Measurements from ENCODE around the gene PXMP4.
"Not testable (repeated sequence)": the region's sequence is repeated elsewhere in the genome, so short reads cannot be mapped to it uniquely, and the experiment has no call there.

Gene PXMP4

GRCh38 chr20:33704197-33704924 is 15.7 kb downstream of the PXMP4 start:
- DNase-seq (ENCODE audit: low read depth in 1 of 2, low spot score in 1 of 2), result no peak

GRCh38 chr20:33703498-33704137 is 16.5 kb downstream of the PXMP4 start:
- DNase-seq (ENCODE audit: low read depth in 1 of 2, low spot score in 1 of 2), result no peak

- no peak for DNase-seq (ENCODE audit: low read depth in 1 of 2, low spot score in 1 of 2)
Observed at GRCh38 chr20:33702861-33703260, 17.2 kb downstream of the PXMP4 start.

GRCh38 chr20:33701629-33702450 is 18.3 kb downstream of the PXMP4 start:
- no peak for DNase-seq (ENCODE audit: low read depth in 1 of 2, low spot score in 1 of 2)

GRCh38 chr20:33700696-33701441 is 19.2 kb downstream of the PXMP4 start:
- DNase-seq (ENCODE audit: low read depth in 1 of 2, low spot score in 1 of 2), result not testable (repeated sequence)

- DNase-seq (ENCODE audit: low read depth in 1 of 2, low spot score in 1 of 2), result not testable (repeated sequence)
Observed at GRCh38 chr20:33698966-33699365, 21.1 kb downstream of the PXMP4 start.

- no peak for DNase-seq (ENCODE audit: low read depth in 1 of 2, low spot score in 1 of 2)
Observed at GRCh38 chr20:33697129-33697528, 23.0 kb downstream of the PXMP4 start.

- DNase-seq (ENCODE audit: low read depth in 1 of 2, low spot score in 1 of 2), result no peak
Observed at GRCh38 chr20:33696448-33696847, 23.7 kb downstream of the PXMP4 start.

GRCh38 chr20:33694639-33695012 is 25.5 kb downstream of the PXMP4 start:
- DNase-seq (ENCODE audit: low read depth in 1 of 2, low spot score in 1 of 2), result no peak

GRCh38 chr20:33693741-33694638 is 26.1 kb downstream of the PXMP4 start:
- no peak for DNase-seq (ENCODE audit: low read depth in 1 of 2, low spot score in 1 of 2)

GRCh38 chr20:33693289-33693688 is 26.8 kb downstream of the PXMP4 start:
- DNase-seq (ENCODE audit: low read depth in 1 of 2, low spot score in 1 of 2), result no peak

GRCh38 chr20:33689973-33690372 is 30.1 kb downstream of the PXMP4 start:
- DNase-seq (ENCODE audit: low read depth in 1 of 2, low spot score in 1 of 2), result no peak

- DNase-seq (ENCODE audit: low read depth in 1 of 2, low spot score in 1 of 2), result no peak
Observed at GRCh38 chr20:33689493-33689892, 30.6 kb downstream of the PXMP4 start.

- DNase-seq (ENCODE audit: low read depth in 1 of 2, low spot score in 1 of 2), result no peak
Observed at GRCh38 chr20:33688938-33689424, 31.1 kb downstream of the PXMP4 start.

- no peak for DNase-seq (ENCODE audit: low read depth in 1 of 2, low spot score in 1 of 2)
Observed at GRCh38 chr20:33687993-33688937, 31.8 kb downstream of the PXMP4 start.

- no peak for DNase-seq (ENCODE audit: low read depth in 1 of 2, low spot score in 1 of 2)
Observed at GRCh38 chr20:33687370-33687915, 32.7 kb downstream of the PXMP4 start.

GRCh38 chr20:33686984-33687366 is 33.1 kb downstream of the PXMP4 start:
- DNase-seq (ENCODE audit: low read depth in 1 of 2, low spot score in 1 of 2), result no peak

- peak; percentile 91 to 92 for DNase-seq (ENCODE audit: low read depth in 1 of 2, low spot score in 1 of 2)
Observed at GRCh38 chr20:33686100-33686983, 33.8 kb downstream of the PXMP4 start, which contains the start of gene E2F1. TSS of gene E2F1 (minus strand) at chr20:33686385. CDS start at chr20:33686264, 121 bp downstream.

All from activated CD4-positive, alpha-beta T cell treated with anti-CD3 and anti-CD28 coated beads, Interleukin-2, amount 50 U/mL, for 24 hours (primary cell).